Activated T-cell treated with anti-CD3 and anti-CD28 coated beads, Interleukin-2, amount 50 U/mL, for 72 hours (primary cell): Measurements from ENCODE around the gene LANCL3. TPM values are rescaled to one million over a fixed set of nuclear protein-coding genes. Genes with fewer than 3 reads are reported as not detected.
"Not testable (repeated sequence)": the region's sequence is repeated elsewhere in the genome, so short reads cannot be mapped to it uniquely, and the experiment has no call there.

Experiments
- ATAC-seq, 2 donors: fragments of 150-1000 bp; cut with Tn5 transposase; replicated peaks in 1 of 2; 2 replicates each; pipeline ENCODE4 v1.10.0; 2021; ENCODE audit warnings: moderate library complexity in 2 of 2, mild to moderate bottlenecking in 1 of 2
- DNase-seq, 2 donors: peaks; one replicate each; pipeline ENCODE4 v3.0.0; 2021 to 2022; ENCODE audit warnings: mixed read lengths in 1 of 2
- H3K27ac Mint-ChIP-seq: one replicate; pipeline ENCODE4 v1.8.0; 2022; ENCODE audit warnings: mild to moderate bottlenecking, moderate library complexity, mixed read lengths
- H3K27me3 Mint-ChIP-seq: one replicate; pipeline ENCODE4 v1.8.0; 2022; ENCODE audit warnings: low read depth, mixed read lengths
- H3K36me3 Mint-ChIP-seq, 2 donors: one replicate each; pipeline ENCODE4 v1.8.0; 2022; ENCODE audit warnings: mixed read lengths in 2 of 2, mild to moderate bottlenecking in 1 of 2; ENCODE audit not compliant: insufficient read depth in 2 of 2
- H3K4me1 Mint-ChIP-seq: one replicate; pipeline ENCODE4 v1.8.0; 2022; ENCODE audit warnings: low read depth, mixed read lengths
- H3K4me3 Mint-ChIP-seq, 2 donors: one replicate each; pipeline ENCODE4 v1.8.0; 2022; ENCODE audit warnings: mild to moderate bottlenecking in 2 of 2, mixed read lengths in 2 of 2, moderate library complexity in 2 of 2
- H3K9me3 Mint-ChIP-seq, 2 donors: one replicate each; pipeline ENCODE4 v1.8.0; 2022; ENCODE audit warnings: mixed read lengths in 2 of 2
- total RNA-seq, 2 donors: library from RNA; stranded (reverse); gene quantifications; one replicate each; pipeline ENCODE4 v1.2.3, GENCODE V29; 2022

The LANCL3 gene
- total RNA-seq, 2 donors from 2014 or later = 0.02 to 0.07 TPM

GRCh38 chrX:37580080-37580479 is 8.6 kb downstream of the LANCL3 start:
- H3K4me1 Mint-ChIP-seq = no peaks in the 10 kb centered on the region
- H3K27me3 Mint-ChIP-seq = peaks cover 17% of the 10 kb centered on the region
- DNase-seq = no peak
- no peaks in the 10 kb centered on the region for H3K36me3 Mint-ChIP-seq
- no peak for ATAC-seq
- H3K4me3 Mint-ChIP-seq = no peak overlapping the region
- H3K9me3 Mint-ChIP-seq = no peaks in the 10 kb centered on the region
- H3K27ac Mint-ChIP-seq = no peak overlapping the region

DNA sequence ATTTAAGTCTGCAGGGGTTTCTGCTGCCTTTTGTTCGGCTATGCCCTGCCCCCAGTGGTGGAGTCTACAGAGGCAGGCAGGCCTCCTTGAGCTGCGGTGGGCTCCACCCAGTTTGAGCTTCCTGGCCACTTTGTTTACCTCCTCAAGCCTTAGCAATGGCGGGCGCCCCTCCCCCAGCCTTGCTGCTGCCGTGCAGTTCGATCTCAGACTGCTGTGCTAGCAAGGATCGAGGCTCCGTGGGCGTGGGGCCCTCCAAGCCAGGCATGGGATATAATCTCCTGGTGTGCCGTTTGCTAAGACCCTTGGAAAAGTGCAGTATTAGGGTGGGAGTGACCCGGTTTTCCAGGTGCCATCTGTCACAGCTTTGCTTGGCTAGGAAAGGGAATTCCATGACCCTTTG is 15.9 kb downstream of the LANCL3 start:
- not testable (repeated sequence) for H3K27ac Mint-ChIP-seq, DNase-seq, H3K36me3 Mint-ChIP-seq, H3K4me1 Mint-ChIP-seq, H3K9me3 Mint-ChIP-seq, H3K4me3 Mint-ChIP-seq, ATAC-seq
- peaks cover 10% of the 10 kb centered on the region for H3K27me3 Mint-ChIP-seq

GRCh38 chrX:37590047-37590446 is 18.6 kb downstream of the LANCL3 start:
- H3K4me1 Mint-ChIP-seq = no peaks in the 10 kb centered on the region
- H3K27ac Mint-ChIP-seq = no peak overlapping the region
- no peak overlapping the region for H3K4me3 Mint-ChIP-seq
- no peaks in the 10 kb centered on the region for H3K36me3 Mint-ChIP-seq
- DNase-seq = no peak
- H3K9me3 Mint-ChIP-seq = no peaks in the 10 kb centered on the region
- peaks cover 13% of the 10 kb centered on the region for H3K27me3 Mint-ChIP-seq
- ATAC-seq = no peak

- H3K27ac Mint-ChIP-seq = no peak overlapping the region
- DNase-seq (no peak), ATAC-seq (no peak)
- no peak overlapping the region for H3K4me3 Mint-ChIP-seq
- no peaks in the 10 kb centered on the region for H3K4me1 Mint-ChIP-seq
- no peaks in the 10 kb centered on the region for H3K36me3 Mint-ChIP-seq
- peaks cover 13% of the 10 kb centered on the region for H3K27me3 Mint-ChIP-seq
- no peaks in the 10 kb centered on the region for H3K9me3 Mint-ChIP-seq
Measured at GRCh38 chrX:37594755-37595382, 23.4 kb downstream of the LANCL3 start.

DNA sequence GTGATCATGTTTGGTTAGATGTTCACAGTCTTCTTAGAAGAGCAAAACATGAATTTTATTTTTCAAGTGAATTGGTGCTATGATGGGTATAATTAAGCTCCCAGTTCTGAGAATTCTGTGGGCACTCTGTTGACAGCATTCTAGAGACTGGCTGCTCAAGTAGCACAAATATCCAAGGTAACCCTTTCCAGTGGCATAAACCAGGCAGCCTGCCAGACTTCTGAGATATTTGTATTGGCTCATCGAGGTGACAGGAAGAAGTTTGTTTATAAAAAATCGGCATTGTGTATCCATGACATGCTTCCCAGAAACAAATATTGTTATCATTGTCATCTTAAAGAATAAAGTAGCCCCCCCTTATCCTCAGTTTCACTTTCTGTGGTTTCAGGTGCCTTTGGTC is 28.3 kb downstream of the LANCL3 start:
- H3K27ac Mint-ChIP-seq = no peak overlapping the region
- no peaks in the 10 kb centered on the region for H3K4me1 Mint-ChIP-seq
- ATAC-seq = no peak
- no peaks in the 10 kb centered on the region for H3K9me3 Mint-ChIP-seq
- DNase-seq = no peak
- peaks cover 21% of the 10 kb centered on the region for H3K27me3 Mint-ChIP-seq
- H3K36me3 Mint-ChIP-seq = no peaks in the 10 kb centered on the region
- H3K4me3 Mint-ChIP-seq = no peak overlapping the region

DNA sequence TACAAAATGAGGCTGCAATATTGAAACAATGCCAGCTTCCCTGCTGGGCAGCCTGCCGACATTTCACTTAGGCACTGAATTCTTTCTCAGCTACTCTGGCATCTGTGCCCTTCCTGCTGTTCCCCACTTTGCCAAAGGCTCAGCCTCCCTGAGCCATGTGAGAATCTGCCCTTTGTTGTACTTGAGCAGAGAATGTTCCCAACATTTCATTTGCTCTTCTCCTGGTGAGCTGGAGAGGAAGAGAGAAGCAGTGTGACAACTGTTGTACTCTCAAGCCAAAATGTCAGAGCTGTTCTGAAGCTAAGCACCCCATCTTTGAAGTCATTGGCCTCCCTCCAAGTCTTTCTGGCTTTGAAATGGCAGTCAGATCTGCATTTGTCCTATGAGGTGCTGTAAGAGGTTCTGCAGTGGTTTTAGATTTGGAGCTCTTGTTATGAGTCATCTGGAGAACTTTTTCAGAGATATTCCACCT is 32.5 kb downstream of the LANCL3 start:
- H3K9me3 Mint-ChIP-seq = peaks cover 0 to 3% of the 10 kb centered on the region in 2 donors
- H3K4me1 Mint-ChIP-seq = no peaks in the 10 kb centered on the region
- no peak overlapping the region for H3K27ac Mint-ChIP-seq

GRCh38 chrX:37607243-37607642 is 35.8 kb downstream of the LANCL3 start:
- no peak for ATAC-seq

More for the DNA sequence above, 32.5 kb downstream of the LANCL3 start:
- Mint-ChIP-seq H3K36me3 (no peaks in the 10 kb centered on the region), H3K4me3 (no peak overlapping the region), H3K27me3 (peaks cover 48% of the 10 kb centered on the region)
- DNase-seq = no peak
- no peak for ATAC-seq

DNA sequence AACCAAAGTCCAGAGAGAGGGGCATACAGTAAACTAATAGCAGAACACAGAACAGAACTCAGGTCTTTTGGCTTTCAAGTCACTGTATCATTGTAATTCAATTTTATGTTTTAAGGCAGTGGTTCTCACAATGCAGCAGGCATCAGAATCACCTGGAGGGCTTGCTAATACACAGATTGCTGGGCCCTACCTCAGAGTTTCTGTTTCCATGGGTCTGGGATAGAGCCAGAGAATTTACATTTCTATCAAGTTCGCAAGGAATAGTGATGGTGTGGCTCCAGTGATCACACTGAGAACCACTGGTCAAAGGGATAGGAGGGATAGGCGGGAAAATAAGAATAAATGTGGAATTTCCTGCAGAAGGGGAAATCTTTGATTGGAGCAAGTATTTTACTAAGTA is 36.7 kb downstream of the LANCL3 start:
- ATAC-seq (no peak), DNase-seq (no peak)
- Mint-ChIP-seq H3K4me3 (no peak overlapping the region), H3K27ac (no peak overlapping the region), H3K4me1 (no peaks in the 10 kb centered on the region), H3K9me3 (peaks cover 2 to 3% of the 10 kb centered on the region in 2 donors), H3K27me3 (peaks cover 38% of the 10 kb centered on the region), H3K36me3 (no peaks in the 10 kb centered on the region)

More at GRCh38 chrX:37607243-37607642, 35.8 kb downstream of the LANCL3 start:
- H3K9me3 Mint-ChIP-seq = peaks cover 2 to 3% of the 10 kb centered on the region in 2 donors
- no peaks in the 10 kb centered on the region for H3K36me3 Mint-ChIP-seq
- H3K27ac Mint-ChIP-seq = no peak overlapping the region
- no peak for DNase-seq
- no peak overlapping the region for H3K4me3 Mint-ChIP-seq
- peaks cover 45% of the 10 kb centered on the region for H3K27me3 Mint-ChIP-seq
- no peaks in the 10 kb centered on the region for H3K4me1 Mint-ChIP-seq

DNA sequence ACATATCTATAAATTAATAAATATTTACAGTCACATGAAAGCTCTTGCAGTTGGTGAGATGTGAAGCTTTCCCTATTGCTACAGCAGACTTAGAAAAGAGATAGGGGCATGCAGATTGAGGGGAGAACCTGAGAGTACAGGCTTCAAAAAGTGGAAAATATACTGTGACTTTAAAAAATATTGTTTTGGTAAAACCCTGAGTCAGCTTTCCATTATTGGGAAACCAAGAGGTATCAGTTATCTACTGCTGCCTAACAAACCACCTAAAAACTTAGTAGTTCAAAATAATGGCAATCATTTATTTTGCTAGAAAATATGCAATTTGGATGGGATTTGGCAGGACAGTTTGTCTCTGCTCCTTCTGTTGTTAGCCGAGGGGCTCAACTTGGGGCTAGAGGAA is 38.3 kb downstream of the LANCL3 start:
- peaks cover 2 to 3% of the 10 kb centered on the region in 2 donors for H3K9me3 Mint-ChIP-seq
- peaks cover 32% of the 10 kb centered on the region for H3K27me3 Mint-ChIP-seq
- no peak overlapping the region for H3K27ac Mint-ChIP-seq
- DNase-seq (no peak), ATAC-seq (no peak)
- H3K4me1 Mint-ChIP-seq = no peaks in the 10 kb centered on the region
- no peaks in the 10 kb centered on the region for H3K36me3 Mint-ChIP-seq
- no peak overlapping the region for H3K4me3 Mint-ChIP-seq

- DNase-seq (no peak), ATAC-seq (no peak)
- no peaks in the 10 kb centered on the region for H3K36me3 Mint-ChIP-seq
- peaks cover 5% of the 10 kb centered on the region for H3K27me3 Mint-ChIP-seq
- no peak overlapping the region for H3K27ac Mint-ChIP-seq
- no peak overlapping the region for H3K4me3 Mint-ChIP-seq
- H3K9me3 Mint-ChIP-seq = peaks cover 0 to 2% of the 10 kb centered on the region in 2 donors
- no peaks in the 10 kb centered on the region for H3K4me1 Mint-ChIP-seq
Measured at GRCh38 chrX:37613933-37614332, 42.5 kb downstream of the LANCL3 start.

- ATAC-seq (peak in 1 of 2 donors; percentile 13), DNase-seq (no peak)
- Mint-ChIP-seq H3K9me3 (peaks cover 0 to 1% of the 10 kb centered on the region in 2 donors), H3K27ac (no peak overlapping the region), H3K36me3 (no peaks in the 10 kb centered on the region), H3K4me3 (no peak overlapping the region), H3K27me3 (peaks cover 13% of the 10 kb centered on the region), H3K4me1 (no peaks in the 10 kb centered on the region)
Measured at GRCh38 chrX:37627602-37628001, 56.1 kb downstream of the LANCL3 start.

DNA sequence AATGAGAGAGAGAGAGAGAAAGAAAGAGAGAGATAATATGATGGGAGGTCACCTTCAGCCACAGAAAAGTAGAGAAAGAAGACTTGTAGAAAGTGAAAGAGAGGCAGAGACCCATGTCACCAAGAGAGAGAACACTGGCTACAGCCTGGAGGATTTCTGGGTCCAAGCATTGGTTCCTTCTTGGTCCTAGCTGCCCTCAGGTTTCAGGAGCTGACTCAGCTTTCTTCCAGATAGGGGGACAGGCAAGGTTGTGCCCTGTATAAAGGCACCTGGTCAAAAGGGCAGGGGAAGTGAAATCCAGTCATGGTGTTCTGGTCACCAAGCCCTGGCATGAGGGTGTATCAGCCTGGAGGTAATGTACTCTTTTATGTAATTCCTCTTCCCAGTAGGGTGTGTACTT is 66.6 kb downstream of the LANCL3 start:
- ATAC-seq (no peak), DNase-seq (no peak)
- Mint-ChIP-seq H3K27ac (no peak overlapping the region), H3K4me3 (no peak overlapping the region), H3K4me1 (no peaks in the 10 kb centered on the region), H3K9me3 (no peaks in the 10 kb centered on the region), H3K36me3 (no peaks in the 10 kb centered on the region), H3K27me3 (peaks cover 6% of the 10 kb centered on the region)

DNA sequence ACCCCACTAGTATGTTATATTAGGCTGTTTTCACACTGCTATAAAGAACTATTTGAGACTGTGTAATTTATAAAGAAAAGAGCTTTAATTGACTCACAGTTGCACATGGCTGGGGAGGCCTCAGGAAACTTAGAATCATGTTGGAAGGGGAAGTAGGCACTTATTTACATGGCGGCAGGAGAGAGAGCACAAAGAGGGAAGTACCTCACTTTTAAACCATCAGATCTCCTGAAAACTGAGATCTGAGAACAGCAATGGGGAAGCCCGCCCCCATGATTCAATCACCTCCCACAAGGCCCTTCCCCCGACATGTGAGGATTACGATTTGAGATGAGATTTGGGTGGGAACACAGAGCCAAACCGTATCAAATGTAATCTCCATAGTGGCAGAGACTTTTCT is 68.7 kb downstream of the LANCL3 start:
- ATAC-seq = no peak
- no peaks in the 10 kb centered on the region for H3K36me3 Mint-ChIP-seq
- no peaks in the 10 kb centered on the region for H3K4me1 Mint-ChIP-seq
- peaks cover 6% of the 10 kb centered on the region for H3K27me3 Mint-ChIP-seq
- no peak for DNase-seq
- no peak overlapping the region for H3K4me3 Mint-ChIP-seq
- H3K27ac Mint-ChIP-seq = no peak overlapping the region
- H3K9me3 Mint-ChIP-seq = no peaks in the 10 kb centered on the region

DNA sequence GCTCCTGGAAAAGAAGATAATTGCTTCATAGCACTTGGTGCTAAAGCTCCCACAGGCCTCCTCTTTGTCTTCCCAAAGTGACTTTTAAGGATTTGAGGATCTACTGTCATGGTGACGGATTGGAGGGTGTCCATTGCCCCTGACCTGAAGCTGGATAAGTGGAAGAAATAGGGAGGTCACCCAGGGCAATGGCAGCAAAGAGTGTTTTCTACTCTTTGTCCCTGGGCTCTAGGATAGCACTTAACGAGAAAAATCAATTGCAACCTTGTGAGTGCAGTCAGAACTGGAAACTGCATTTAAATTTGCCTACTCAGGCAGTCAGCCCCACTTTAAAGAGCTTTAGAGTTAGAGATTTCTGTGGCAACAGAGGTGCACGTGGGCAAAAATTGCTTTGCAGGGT is 70.4 kb downstream of the LANCL3 start:
- Mint-ChIP-seq H3K4me3 (no peak overlapping the region), H3K27me3 (peaks cover 6% of the 10 kb centered on the region), H3K36me3 (no peaks in the 10 kb centered on the region), H3K9me3 (no peaks in the 10 kb centered on the region), H3K4me1 (no peaks in the 10 kb centered on the region), H3K27ac (no peak overlapping the region)
- no peak for DNase-seq
- ATAC-seq = no peak
